ENCODE data around the gene ADGRV1.

DNA sequence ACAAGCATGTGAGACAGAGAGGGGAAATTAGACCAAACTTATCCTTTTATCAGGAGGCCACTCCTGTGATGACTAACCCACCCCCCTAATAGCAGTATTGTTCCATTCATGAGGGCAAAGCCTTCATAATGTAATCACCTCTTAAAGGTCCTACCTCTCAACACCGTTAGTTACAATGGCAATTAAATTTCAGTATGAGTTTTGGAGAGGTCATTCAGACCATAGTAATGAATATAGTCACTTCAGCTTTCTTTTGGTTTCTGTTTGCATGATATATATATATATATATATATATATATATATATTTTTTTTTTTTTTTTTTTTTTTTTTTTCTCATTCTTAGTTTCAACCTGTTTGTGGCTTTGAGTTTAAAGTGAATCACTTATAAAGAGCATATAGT is 10.5 kb downstream of the ADGRV1 start:
- no peak for TF ChIP-seq EP300 (conservative IDR thresholded peaks at IDR 0.05; ENCODE audit: poor library complexity, severe bottlenecking)
- TF ChIP-seq, protein P1, sequence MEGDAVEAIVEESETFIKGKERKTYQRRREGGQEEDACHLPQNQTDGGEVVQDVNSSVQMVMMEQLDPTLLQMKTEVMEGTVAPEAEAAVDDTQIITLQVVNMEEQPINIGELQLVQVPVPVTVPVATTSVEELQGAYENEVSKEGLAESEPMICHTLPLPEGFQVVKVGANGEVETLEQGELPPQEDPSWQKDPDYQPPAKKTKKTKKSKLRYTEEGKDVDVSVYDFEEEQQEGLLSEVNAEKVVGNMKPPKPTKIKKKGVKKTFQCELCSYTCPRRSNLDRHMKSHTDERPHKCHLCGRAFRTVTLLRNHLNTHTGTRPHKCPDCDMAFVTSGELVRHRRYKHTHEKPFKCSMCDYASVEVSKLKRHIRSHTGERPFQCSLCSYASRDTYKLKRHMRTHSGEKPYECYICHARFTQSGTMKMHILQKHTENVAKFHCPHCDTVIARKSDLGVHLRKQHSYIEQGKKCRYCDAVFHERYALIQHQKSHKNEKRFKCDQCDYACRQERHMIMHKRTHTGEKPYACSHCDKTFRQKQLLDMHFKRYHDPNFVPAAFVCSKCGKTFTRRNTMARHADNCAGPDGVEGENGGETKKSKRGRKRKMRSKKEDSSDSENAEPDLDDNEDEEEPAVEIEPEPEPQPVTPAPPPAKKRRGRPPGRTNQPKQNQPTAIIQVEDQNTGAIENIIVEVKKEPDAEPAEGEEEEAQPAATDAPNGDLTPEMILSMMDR (IDR thresholded peaks at IDR 0.05; ENCODE audit: poor library complexity, severe bottlenecking) = no peak
- TF ChIP-seq, protein P2, sequence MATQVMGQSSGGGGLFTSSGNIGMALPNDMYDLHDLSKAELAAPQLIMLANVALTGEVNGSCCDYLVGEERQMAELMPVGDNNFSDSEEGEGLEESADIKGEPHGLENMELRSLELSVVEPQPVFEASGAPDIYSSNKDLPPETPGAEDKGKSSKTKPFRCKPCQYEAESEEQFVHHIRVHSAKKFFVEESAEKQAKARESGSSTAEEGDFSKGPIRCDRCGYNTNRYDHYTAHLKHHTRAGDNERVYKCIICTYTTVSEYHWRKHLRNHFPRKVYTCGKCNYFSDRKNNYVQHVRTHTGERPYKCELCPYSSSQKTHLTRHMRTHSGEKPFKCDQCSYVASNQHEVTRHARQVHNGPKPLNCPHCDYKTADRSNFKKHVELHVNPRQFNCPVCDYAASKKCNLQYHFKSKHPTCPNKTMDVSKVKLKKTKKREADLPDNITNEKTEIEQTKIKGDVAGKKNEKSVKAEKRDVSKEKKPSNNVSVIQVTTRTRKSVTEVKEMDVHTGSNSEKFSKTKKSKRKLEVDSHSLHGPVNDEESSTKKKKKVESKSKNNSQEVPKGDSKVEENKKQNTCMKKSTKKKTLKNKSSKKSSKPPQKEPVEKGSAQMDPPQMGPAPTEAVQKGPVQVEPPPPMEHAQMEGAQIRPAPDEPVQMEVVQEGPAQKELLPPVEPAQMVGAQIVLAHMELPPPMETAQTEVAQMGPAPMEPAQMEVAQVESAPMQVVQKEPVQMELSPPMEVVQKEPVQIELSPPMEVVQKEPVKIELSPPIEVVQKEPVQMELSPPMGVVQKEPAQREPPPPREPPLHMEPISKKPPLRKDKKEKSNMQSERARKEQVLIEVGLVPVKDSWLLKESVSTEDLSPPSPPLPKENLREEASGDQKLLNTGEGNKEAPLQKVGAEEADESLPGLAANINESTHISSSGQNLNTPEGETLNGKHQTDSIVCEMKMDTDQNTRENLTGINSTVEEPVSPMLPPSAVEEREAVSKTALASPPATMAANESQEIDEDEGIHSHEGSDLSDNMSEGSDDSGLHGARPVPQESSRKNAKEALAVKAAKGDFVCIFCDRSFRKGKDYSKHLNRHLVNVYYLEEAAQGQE (IDR thresholded peaks at IDR 0.05; ENCODE audit: borderline replicate concordance) = no peak

All from neural cell (in vitro differentiated cells).